ENCODE data around the gene MARK2. TPM values are rescaled to one million over a fixed set of nuclear protein-coding genes. Genes with fewer than 3 reads are reported as not detected.

Gene MARK2
- polyA plus RNA-seq, 1 donor (not counting 4 experiments of a cell fraction or from before 2014, with no cell fraction given), result 20.8 TPM

- FAIRE-seq, result no peak
- H3K27ac ChIP-seq (ENCODE audit: control insufficient read depth, insufficient read depth, low read length), result no peak overlapping the region
- H3K4me2 ChIP-seq (ENCODE audit: control insufficient read depth, extremely low read depth, insufficient read depth, low read depth, low read length), result no peak overlapping the region
- no peak for DNase-seq (ENCODE audit: low read depth, low spot score)
- peaks cover 4% of the 10 kb centered on the region for H3K4me1 ChIP-seq (ENCODE audit: control insufficient read depth, extremely low read depth, insufficient read depth, low read length)
- no peak overlapping the region for H3K9ac ChIP-seq (ENCODE audit: control insufficient read depth, extremely low read depth, insufficient read depth, low read length)
- H3K4me3 ChIP-seq (ENCODE audit: control insufficient read depth in 2 of 3, extremely low read depth in 1 of 3, insufficient read depth in 2 of 3, low read depth in 1 of 3, low read length in 3 of 3), result no peak overlapping the region
- H4K20me1 ChIP-seq (ENCODE audit: control insufficient read depth, extremely low read depth, insufficient read depth, low read length), result no peaks in the 10 kb centered on the region
- peaks cover 21 to 37% of the 10 kb centered on the region in 2 experiments for H3K36me3 ChIP-seq (ENCODE audit: control insufficient read depth in 2 of 2, extremely low read depth in 1 of 2, insufficient read depth in 2 of 2, low read length in 2 of 2)
- no peaks in the 10 kb centered on the region for H3K9me1 ChIP-seq (ENCODE audit: control insufficient read depth, extremely low read depth, insufficient read depth, low read length)
- no peak for TF ChIP-seq CTCF (optimal IDR thresholded peaks at IDR 0.05 in 1 of 3, IDR thresholded peaks at IDR 0.05 in 1 of 3, conservative IDR thresholded peaks at IDR 0.05 in 1 of 3; ENCODE audit: extremely low read depth in 1 of 3, insufficient read depth in 2 of 3, low read length in 3 of 3)
- no peak for TF ChIP-seq EZH2 (IDR thresholded peaks at IDR 0.05; ENCODE audit: low read length)
- H3K79me2 ChIP-seq (ENCODE audit: control insufficient read depth, insufficient read depth, low read length), result peaks cover 3% of the 10 kb centered on the region
- H2AFZ ChIP-seq (ENCODE audit: control insufficient read depth, low read length), result no peak overlapping the region
- no peaks in the 10 kb centered on the region for H3K9me3 ChIP-seq (ENCODE audit: control insufficient read depth, low read depth, low read length)
- dilution Hi-C loops (cut with MboI; ENCODE audit: extremely low pct_ligation_motif_present, low sequenced_read_pairs), result no loop called here
- no peaks in the 10 kb centered on the region for H3K27me3 ChIP-seq (ENCODE audit: control insufficient read depth, extremely low read depth, insufficient read depth, low read length)
Measured at GRCh38 chr11:63821411-63821810, 17.5 kb upstream of the MARK2 start.

- no peak for FAIRE-seq
- Histone ChIP-seq H3K9me3 (ENCODE audit: control insufficient read depth, low read depth, low read length) (no peaks in the 10 kb centered on the region), H3K4me1 (ENCODE audit: control insufficient read depth, extremely low read depth, insufficient read depth, low read length) (no peaks in the 10 kb centered on the region), H3K4me2 (ENCODE audit: control insufficient read depth, extremely low read depth, insufficient read depth, low read depth, low read length) (no peak overlapping the region), H3K9me1 (ENCODE audit: control insufficient read depth, extremely low read depth, insufficient read depth, low read length) (no peaks in the 10 kb centered on the region), H3K79me2 (ENCODE audit: control insufficient read depth, insufficient read depth, low read length) (no peaks in the 10 kb centered on the region), H4K20me1 (ENCODE audit: control insufficient read depth, extremely low read depth, insufficient read depth, low read length) (no peaks in the 10 kb centered on the region), H3K27ac (ENCODE audit: control insufficient read depth, insufficient read depth, low read length) (no peak overlapping the region), H2AFZ (ENCODE audit: control insufficient read depth, low read length) (no peak overlapping the region), H3K27me3 (ENCODE audit: control insufficient read depth, extremely low read depth, insufficient read depth, low read length) (no peaks in the 10 kb centered on the region), H3K9ac (ENCODE audit: control insufficient read depth, extremely low read depth, insufficient read depth, low read length) (no peak overlapping the region), H3K36me3 (ENCODE audit: control insufficient read depth in 2 of 2, extremely low read depth in 1 of 2, insufficient read depth in 2 of 2, low read length in 2 of 2) (peaks cover 17 to 28% of the 10 kb centered on the region in 2 experiments), H3K4me3 (ENCODE audit: control insufficient read depth in 2 of 3, extremely low read depth in 1 of 3, insufficient read depth in 2 of 3, low read depth in 1 of 3, low read length in 3 of 3) (no peak overlapping the region)
- TF ChIP-seq CTCF (optimal IDR thresholded peaks at IDR 0.05 in 1 of 3, IDR thresholded peaks at IDR 0.05 in 1 of 3, conservative IDR thresholded peaks at IDR 0.05 in 1 of 3; ENCODE audit: extremely low read depth in 1 of 3, insufficient read depth in 2 of 3, low read length in 3 of 3), result no peak
- no peak for TF ChIP-seq EZH2 (IDR thresholded peaks at IDR 0.05; ENCODE audit: low read length)
- DNase-seq (ENCODE audit: low read depth, low spot score), result no peak
- dilution Hi-C loops (cut with MboI; ENCODE audit: extremely low pct_ligation_motif_present, low sequenced_read_pairs), result no loop called here
Measured at GRCh38 chr11:63826471-63827190, 12.3 kb upstream of the MARK2 start.

All from keratinocyte (primary cell).